Activated CD8-positive, alpha-beta memory T cell treated with anti-CD3 and anti-CD28 coated beads, Interleukin-2, amount 50 U/mL, for 48 hours (primary cell): Measurements from ENCODE around the gene CLSTN1.
"Not testable (repeated sequence)": the region's sequence is repeated elsewhere in the genome, so short reads cannot be mapped to it uniquely, and the experiment has no call there.

Experiments
- DNase-seq: peaks from one replicate; pipeline ENCODE4 v3.0.0-alpha.2; 2020

CLSTN1 gene

GRCh38 chr1:9760824-9761223, 62.9 kb downstream of the CLSTN1 start:
- DNase-seq, result no peak

- DNase-seq, result no peak
Measured at GRCh38 chr1:9759939-9760338, 63.8 kb downstream of the CLSTN1 start.

GRCh38 chr1:9758559-9759121, 65.1 kb downstream of the CLSTN1 start:
- no peak for DNase-seq

- no peak for DNase-seq
Measured at GRCh38 chr1:9755441-9755995, 68.2 kb downstream of the CLSTN1 start.

- no peak for DNase-seq
Measured at GRCh38 chr1:9753121-9753531, 70.6 kb downstream of the CLSTN1 start.

- no peak for DNase-seq
Measured at GRCh38 chr1:9751971-9752370, 71.8 kb downstream of the CLSTN1 start.

- no peak for DNase-seq
Measured at GRCh38 chr1:9749361-9749760, 74.4 kb downstream of the CLSTN1 start.

- not testable (repeated sequence) for DNase-seq
Measured at GRCh38 chr1:9748391-9748790, 75.4 kb downstream of the CLSTN1 start.

GRCh38 chr1:9746651-9747050, 77.1 kb downstream of the CLSTN1 start:
- no peak for DNase-seq

- DNase-seq, result no peak
Measured at GRCh38 chr1:9746211-9746610, 77.6 kb downstream of the CLSTN1 start.

- no peak for DNase-seq
Measured at GRCh38 chr1:9744106-9744799, 79.5 kb downstream of the CLSTN1 start.

GRCh38 chr1:9737671-9738070, 86.1 kb downstream of the CLSTN1 start:
- DNase-seq, result no peak

- no peak for DNase-seq
Measured at GRCh38 chr1:9737057-9737456, 86.7 kb downstream of the CLSTN1 start.

GRCh38 chr1:9736241-9736640, 87.5 kb downstream of the CLSTN1 start:
- DNase-seq, result no peak

- DNase-seq, result no peak
Measured at GRCh38 chr1:9735800-9736199, 88.0 kb downstream of the CLSTN1 start.

GRCh38 chr1:9733160-9733789, 90.5 kb downstream of the CLSTN1 start:
- no peak for DNase-seq

GRCh38 chr1:9732123-9732971, 91.4 kb downstream of the CLSTN1 start:
- no peak for DNase-seq

GRCh38 chr1:9731561-9731960, 92.2 kb downstream of the CLSTN1 start:
- DNase-seq, result no peak

- no peak for DNase-seq
Measured at GRCh38 chr1:9731051-9731537, 92.7 kb downstream of the CLSTN1 start.

- no peak for DNase-seq
Measured at GRCh38 chr1:9730096-9730901, 93.5 kb downstream of the CLSTN1 start.

GRCh38 chr1:9729523-9729922, 94.2 kb downstream of the CLSTN1 start:
- no peak for DNase-seq
